ENCODE data around the gene PIP4P1.

Gene PIP4P1

GRCh38 chr14:20424851-20425250 lies 36.4 kb downstream of the PIP4P1 start:
- in situ Hi-C loops (cut with HindIII; ENCODE audit: low pct_ligation_motif_present, low sequenced_read_pairs): no loop called here
- no peak for DNase-seq
- no peak for TF ChIP-seq CTCF (IDR thresholded peaks at IDR 0.05; ENCODE audit: low read depth, low read length, missing control alignments)

GRCh38 chr14:20422886-20423285 lies 38.3 kb downstream of the PIP4P1 start:
- Histone ChIP-seq H3K4me3 (ENCODE audit: low read depth, low read length) (no peak overlapping the region), H3K27me3 (replicated peaks) (no peaks in the 10 kb centered on the region), H3K36me3 (replicated peaks) (no peaks in the 10 kb centered on the region), H3K27ac (no peak overlapping the region)
- TF ChIP-seq CTCF (IDR thresholded peaks at IDR 0.05; ENCODE audit: low read depth, low read length, missing control alignments): no peak
- in situ Hi-C loops (cut with HindIII; ENCODE audit: low pct_ligation_motif_present, low sequenced_read_pairs): no loop called here
- no peak for DNase-seq

More at GRCh38 chr14:20424851-20425250, 36.4 kb downstream of the PIP4P1 start:
- Histone ChIP-seq H3K27me3 (replicated peaks) (no peaks in the 10 kb centered on the region), H3K4me3 (ENCODE audit: low read depth, low read length) (no peak overlapping the region), H3K27ac (no peak overlapping the region), H3K36me3 (replicated peaks) (no peaks in the 10 kb centered on the region)

GRCh38 chr14:20421267-20421666 lies 40.0 kb downstream of the PIP4P1 start:
- in situ Hi-C loops (cut with HindIII; ENCODE audit: low pct_ligation_motif_present, low sequenced_read_pairs): no loop called here
- H3K27ac ChIP-seq: no peak overlapping the region
- H3K4me3 ChIP-seq (ENCODE audit: low read depth, low read length): no peak overlapping the region
- no peak for DNase-seq
- TF ChIP-seq CTCF (IDR thresholded peaks at IDR 0.05; ENCODE audit: low read depth, low read length, missing control alignments): no peak
- H3K27me3 ChIP-seq (replicated peaks): no peaks in the 10 kb centered on the region
- H3K36me3 ChIP-seq (replicated peaks): no peaks in the 10 kb centered on the region

- in situ Hi-C loops (cut with HindIII; ENCODE audit: low pct_ligation_motif_present, low sequenced_read_pairs): no loop called here
- DNase-seq: no peak
- H3K27ac ChIP-seq: no peak overlapping the region
- H3K27me3 ChIP-seq (replicated peaks): no peaks in the 10 kb centered on the region
- no peaks in the 10 kb centered on the region for H3K36me3 ChIP-seq (replicated peaks)
- no peak overlapping the region for H3K4me3 ChIP-seq (ENCODE audit: low read depth, low read length)
- no peak for TF ChIP-seq CTCF (IDR thresholded peaks at IDR 0.05; ENCODE audit: low read depth, low read length, missing control alignments)
Measured at GRCh38 chr14:20419419-20419818, 41.8 kb downstream of the PIP4P1 start.

- no peak overlapping the region for H3K27ac ChIP-seq
- in situ Hi-C loops (cut with HindIII; ENCODE audit: low pct_ligation_motif_present, low sequenced_read_pairs): no loop called here
- H3K36me3 ChIP-seq (replicated peaks): no peaks in the 10 kb centered on the region
- no peak for TF ChIP-seq CTCF (IDR thresholded peaks at IDR 0.05; ENCODE audit: low read depth, low read length, missing control alignments)
- H3K4me3 ChIP-seq (ENCODE audit: low read depth, low read length): no peak overlapping the region
- DNase-seq: no peak
- no peaks in the 10 kb centered on the region for H3K27me3 ChIP-seq (replicated peaks)
Measured at GRCh38 chr14:20418501-20418909, 42.7 kb downstream of the PIP4P1 start.

Measured in brain microvascular endothelial cell (primary cell).